HG03571 (cell line): ENCODE data around the gene SMAD3.

Experiments
- ATAC-seq: cut with Tn5 transposase; IDR thresholded peaks from one replicate; pipeline ENCODE4 v1.9.1; 2021; ENCODE audit not compliant: unreplicated experiment

SMAD3 gene

DNA sequence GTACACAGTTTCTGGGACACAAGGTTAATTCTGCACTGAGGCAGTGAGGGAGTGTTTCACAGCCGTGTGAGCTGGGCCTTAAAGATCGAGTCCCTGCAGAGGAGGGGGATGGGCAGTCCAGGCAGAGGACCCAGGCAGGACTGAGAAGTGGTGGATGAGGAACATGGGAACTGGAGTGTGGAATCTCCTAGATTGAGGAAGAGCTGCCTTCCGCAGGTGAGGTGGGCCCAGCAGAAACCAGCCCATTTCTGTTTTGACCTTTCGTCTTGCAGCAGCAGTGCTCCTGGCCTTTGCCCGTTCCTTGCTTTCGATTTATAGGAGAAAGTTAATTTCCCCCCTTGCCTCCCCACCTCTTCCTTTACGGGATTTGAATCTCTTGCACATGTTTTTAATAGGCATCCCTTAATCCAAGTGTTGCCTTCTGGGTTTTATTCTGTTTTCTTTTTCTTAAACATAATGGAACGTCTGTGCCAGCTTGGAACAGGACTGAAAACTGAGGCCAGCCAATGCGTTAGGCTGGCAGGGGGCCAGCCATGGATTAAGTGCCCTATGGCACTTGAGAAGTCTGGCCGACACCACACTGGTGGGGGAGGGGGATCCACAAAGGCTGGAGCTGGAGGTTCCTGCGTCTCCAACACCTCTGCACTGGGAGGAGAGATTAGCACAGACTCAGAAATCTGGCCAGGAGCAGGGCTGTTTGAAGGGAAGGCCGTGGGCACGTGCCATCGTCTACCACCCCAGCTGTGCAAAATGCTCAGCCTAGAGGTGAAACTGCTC, 111.0 kb downstream of the SMAD3 start:
- no peak for ATAC-seq

DNA sequence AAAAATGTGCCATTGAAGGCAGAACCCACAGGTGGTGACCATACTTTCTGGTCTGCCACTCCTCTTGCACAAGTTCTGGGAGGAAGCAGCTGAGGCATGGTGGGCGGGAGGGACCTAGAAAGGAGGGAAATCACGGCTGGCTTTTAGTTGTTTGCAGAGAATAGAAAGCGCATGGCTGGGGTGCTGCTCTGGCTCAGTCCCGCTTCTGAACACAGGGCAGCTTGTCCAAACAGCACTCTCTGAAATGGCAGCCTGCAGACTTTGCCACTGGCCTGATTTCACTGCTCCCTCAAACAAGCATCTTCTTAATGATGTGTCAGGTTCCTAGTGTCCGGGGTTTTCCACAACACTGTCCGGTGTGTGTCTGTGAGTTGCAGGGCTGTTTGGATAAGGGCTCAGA, 112.3 kb downstream of the SMAD3 start:
- ATAC-seq: no peak

GRCh38 chr15:67178569-67179210, 113.3 kb downstream of the SMAD3 start:
- ATAC-seq: no peak

DNA sequence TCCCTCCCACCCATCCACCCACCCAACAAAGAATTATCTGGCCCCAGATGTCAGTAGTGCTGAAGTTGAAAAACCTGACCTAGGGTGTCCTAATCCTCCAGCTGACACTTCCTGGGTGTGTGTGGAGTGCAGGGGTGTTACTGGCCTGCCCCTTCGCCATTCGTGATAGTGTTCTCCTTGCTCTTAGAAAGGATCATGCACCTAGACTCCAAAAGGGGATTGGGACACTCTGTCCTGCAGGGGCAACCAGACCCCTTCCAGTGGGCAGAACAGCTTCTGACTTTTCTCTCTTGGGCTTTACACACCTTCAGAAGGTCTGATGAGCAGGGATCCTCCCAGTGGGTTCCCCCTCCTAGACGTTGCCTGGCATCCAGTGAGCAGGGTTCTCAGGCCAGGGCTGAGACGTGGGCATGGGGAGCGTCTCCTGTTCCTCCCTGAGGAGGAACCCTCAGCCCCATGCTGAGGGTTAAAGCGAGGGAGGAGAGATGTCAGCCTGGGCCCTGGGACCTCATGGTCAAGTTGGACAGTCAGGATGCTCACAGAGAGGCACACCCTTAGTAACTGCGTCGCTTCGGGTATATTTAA, 114.1 kb downstream of the SMAD3 start:
- no peak for ATAC-seq

- no peak for ATAC-seq
These were observed 114.6 kb downstream of the SMAD3 start for GRCh38 chr15:67180035-67180434.

DNA sequence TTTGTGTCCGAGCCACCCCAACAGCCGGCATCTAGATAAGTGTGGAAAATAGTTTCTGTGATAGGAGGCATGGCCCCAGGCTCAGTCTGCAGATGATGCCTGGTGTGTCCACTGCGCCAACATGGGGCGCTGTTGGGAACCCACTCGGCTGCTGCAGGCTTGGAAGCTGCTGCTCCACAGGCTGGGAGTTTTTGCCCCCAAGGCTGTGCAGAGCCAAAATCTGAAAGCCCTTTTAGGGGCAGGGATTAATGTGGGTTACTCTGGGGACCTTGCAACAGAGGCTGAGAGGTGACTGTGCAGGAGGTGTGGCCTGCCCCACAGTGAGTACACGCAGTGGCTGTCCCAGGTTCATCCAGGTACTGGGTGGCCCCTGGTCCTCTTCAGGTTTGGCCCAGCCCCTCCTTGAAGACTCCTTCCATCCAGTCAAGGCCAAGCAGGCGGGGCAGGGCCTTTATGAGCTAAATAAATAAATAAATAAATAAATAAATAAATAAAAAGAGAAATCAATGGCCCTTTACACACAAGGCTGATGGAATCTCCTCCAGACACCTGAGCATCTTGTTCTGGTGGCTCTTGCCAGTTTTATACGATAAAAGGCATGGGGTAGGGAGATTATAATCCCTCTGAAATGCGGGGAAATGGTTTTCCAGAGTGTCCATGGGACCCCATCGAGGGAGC, 115.3 kb downstream of the SMAD3 start:
- ATAC-seq: no peak

GRCh38 chr15:67181221-67181639, 115.8 kb downstream of the SMAD3 start:
- no peak for ATAC-seq

- ATAC-seq: no peak
These were observed 118.2 kb downstream of the SMAD3 start for GRCh38 chr15:67183443-67184169.

GRCh38 chr15:67184208-67184925, 119.0 kb downstream of the SMAD3 start:
- ATAC-seq: no peak

DNA sequence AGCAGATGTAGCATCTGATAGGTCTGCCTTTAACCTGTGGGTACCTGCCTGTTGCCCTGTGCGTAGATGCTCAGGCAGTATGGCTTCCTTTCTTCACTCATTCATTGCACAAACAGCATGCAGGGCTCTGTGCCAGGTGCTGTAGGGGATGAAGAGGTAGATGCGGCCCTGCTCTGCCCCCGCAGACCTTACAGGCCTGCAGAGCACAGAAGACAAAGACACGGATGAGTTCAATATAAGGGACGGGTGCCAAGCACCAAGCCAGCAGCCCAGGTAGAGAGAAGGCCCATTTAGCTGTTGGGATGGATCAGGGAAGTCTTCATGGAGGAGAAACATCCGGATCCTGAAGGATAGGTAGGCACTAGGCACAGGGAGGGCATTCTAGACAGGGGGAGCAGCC, 119.6 kb downstream of the SMAD3 start:
- ATAC-seq: no peak

- no peak for ATAC-seq
These were observed 120.3 kb downstream of the SMAD3 start for GRCh38 chr15:67185621-67186225.

DNA sequence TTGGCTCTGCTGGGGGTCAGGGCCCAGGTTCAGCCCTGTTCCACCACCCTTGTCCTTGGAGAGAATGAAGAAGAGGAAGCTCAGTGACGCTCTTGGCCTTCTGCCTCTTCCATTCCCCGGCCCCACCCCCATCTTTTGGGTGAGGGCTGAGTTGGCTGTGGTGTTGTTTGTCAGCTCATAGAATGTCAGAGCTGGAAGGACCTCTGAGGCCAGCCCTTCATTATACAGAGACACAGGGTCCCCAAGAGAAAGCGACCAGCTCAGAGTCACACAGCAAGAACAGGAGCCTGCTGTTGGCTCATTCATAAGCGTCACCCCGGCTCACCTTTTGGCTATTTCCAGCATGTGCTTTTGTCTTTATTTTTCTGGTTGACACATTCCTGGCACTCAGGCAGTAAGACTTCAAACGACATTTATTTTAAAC, 120.8 kb downstream of the SMAD3 start:
- ATAC-seq: no peak

DNA sequence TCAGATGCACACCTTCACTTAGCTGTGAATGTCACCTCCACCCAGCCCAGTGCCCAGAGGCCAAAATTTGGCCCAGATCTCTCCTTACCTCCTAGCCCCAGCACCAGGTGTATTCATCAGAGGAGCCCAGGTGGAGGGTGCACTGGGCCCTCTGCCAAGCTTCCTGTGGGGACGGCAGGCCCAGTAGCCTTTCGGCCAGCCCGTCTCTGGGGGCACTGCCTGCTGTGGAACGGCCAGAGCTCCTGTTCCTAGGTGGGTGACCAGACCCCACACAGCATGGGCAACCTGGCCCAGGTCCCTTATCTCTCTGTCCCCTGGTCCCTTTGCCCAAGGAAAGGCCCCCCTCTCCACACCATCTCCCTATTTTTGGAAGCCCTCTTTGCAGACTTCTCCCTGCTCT, 121.3 kb downstream of the SMAD3 start:
- no peak for ATAC-seq

DNA sequence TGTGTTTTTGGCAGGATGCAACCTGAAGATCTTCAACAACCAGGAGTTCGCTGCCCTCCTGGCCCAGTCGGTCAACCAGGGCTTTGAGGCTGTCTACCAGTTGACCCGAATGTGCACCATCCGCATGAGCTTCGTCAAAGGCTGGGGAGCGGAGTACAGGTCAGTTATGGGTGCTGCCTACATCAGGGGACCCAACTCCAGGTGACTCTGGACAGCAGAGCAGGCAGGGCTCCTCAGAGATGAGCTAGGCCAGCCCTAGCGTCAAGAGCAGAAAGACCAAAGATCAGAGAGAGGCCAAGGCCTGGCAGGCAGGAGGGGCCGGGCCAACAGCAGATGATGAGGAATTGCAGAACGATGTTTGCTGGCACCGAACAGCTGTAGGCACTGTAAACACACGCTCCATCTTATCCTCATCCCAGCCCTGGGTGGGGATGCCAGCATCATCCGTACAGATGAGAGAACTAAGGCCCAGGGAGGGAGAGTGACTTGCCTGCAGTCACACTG, 122.0 kb downstream of the SMAD3 start:
- no peak for ATAC-seq

GRCh38 chr15:67188551-67189218, 123.3 kb downstream of the SMAD3 start:
- no peak for ATAC-seq

DNA sequence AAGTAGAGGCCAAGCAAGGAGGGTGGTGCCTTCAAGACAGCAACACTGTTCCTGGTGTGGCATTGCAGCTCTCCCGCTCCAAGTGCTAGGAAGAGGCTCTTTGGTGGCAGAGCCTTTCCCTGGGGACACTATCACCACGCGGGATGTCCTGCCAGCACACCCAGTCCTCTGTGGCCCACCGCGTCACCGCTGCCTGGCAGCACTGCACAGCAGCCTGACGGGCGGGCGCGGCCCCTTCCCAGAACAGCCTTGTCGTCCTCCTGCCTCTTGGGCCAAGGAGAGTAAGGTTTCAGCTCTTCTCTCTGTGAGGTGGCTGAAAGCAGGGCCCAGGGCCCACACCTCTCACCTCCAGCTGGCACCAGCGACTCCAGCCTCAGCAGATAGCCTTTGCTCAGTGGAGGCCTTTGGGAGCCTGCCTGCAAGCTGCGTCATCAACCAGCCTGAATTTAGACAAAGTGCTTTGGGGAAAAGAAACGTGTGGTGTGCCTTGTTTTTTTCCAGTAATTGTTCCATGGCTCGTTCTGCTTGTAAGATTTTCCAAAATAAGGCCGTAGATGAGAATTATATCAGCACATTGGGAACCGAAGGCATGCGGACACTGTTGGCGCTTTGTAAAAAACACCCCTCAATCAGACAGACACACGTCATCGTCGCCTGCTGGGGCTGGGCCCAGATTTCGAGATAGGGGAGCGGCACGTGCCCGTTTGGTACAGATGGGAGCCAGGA, 124.1 kb downstream of the SMAD3 start:
- ATAC-seq: no peak

DNA sequence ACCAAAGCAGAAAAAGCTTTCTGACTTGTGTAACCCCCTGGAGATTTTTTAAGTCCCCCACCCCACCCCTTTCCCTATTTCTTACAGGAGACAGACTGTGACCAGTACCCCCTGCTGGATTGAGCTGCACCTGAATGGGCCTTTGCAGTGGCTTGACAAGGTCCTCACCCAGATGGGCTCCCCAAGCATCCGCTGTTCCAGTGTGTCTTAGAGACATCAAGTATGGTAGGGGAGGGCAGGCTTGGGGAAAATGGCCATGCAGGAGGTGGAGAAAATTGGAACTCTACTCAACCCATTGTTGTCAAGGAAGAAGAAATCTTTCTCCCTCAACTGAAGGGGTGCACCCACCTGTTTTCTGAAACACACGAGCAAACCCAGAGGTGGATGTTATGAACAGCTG, 124.9 kb downstream of the SMAD3 start:
- no peak for ATAC-seq

GRCh38 chr15:67190813-67191212, 125.4 kb downstream of the SMAD3 start:
- no peak for ATAC-seq
